Hepatocyte (in vitro differentiated cells): ENCODE data around the gene EIF6.

Source experiments
- EZH2 ChIP-seq: fragments of 200-600 bp; sonication (generic); IDR thresholded peaks from 2 replicates; pipeline ENCODE4 v1.6.1; 2016; ENCODE audit warnings: antibody characterized with exemption, mild to moderate bottlenecking, borderline replicate concordance
- TF ChIP-seq, protein P1 (sequence below): fragments of 200-600 bp; sonication (generic); IDR thresholded peaks from 2 replicates; pipeline ENCODE4 v1.5.1; 2016; ENCODE audit warnings: antibody characterized with exemption, mild to moderate bottlenecking; ENCODE audit not compliant: poor library complexity

DNA sequence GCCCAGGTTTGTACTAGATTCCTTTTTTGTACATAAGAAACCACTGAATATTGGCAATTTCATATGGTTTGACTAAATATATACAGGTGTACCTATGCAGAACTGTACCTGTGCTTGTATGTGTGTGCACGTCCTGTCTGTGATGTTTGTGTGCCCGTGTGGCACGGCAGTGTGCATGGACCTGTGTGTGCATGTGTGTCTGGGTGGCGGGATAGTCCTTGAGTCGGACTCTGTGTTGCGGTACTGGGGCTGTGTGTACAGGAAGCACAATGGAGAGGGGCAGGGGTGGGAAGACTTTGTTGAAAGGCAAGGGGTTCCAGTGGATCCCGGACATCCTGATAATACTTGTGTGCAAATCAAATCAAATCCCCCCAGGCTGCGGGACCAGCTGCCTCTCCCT is 11.1 kb upstream of the EIF6 start:
- TF ChIP-seq, protein P1, sequence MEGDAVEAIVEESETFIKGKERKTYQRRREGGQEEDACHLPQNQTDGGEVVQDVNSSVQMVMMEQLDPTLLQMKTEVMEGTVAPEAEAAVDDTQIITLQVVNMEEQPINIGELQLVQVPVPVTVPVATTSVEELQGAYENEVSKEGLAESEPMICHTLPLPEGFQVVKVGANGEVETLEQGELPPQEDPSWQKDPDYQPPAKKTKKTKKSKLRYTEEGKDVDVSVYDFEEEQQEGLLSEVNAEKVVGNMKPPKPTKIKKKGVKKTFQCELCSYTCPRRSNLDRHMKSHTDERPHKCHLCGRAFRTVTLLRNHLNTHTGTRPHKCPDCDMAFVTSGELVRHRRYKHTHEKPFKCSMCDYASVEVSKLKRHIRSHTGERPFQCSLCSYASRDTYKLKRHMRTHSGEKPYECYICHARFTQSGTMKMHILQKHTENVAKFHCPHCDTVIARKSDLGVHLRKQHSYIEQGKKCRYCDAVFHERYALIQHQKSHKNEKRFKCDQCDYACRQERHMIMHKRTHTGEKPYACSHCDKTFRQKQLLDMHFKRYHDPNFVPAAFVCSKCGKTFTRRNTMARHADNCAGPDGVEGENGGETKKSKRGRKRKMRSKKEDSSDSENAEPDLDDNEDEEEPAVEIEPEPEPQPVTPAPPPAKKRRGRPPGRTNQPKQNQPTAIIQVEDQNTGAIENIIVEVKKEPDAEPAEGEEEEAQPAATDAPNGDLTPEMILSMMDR, result no peak
- no peak for TF ChIP-seq EZH2
